HG03378 (cell line): ENCODE data around the gene LCA5L.
"Not testable (repeated sequence)": the region's sequence is repeated elsewhere in the genome, so short reads cannot be mapped to it uniquely, and the experiment has no call there.

Experiments
- ATAC-seq: cut with Tn5 transposase; IDR thresholded peaks from one replicate; pipeline ENCODE4 v1.9.1; 2021; ENCODE audit warnings: mild to moderate bottlenecking, moderate library complexity; ENCODE audit not compliant: unreplicated experiment

Gene LCA5L

GRCh38 chr21:39452207-39452969 is 6.8 kb upstream of the LCA5L start:
- no peak for ATAC-seq

GRCh38 chr21:39451332-39452206 is 6.0 kb upstream of the LCA5L start, which contains the start of gene SH3BGR:
TSS of gene SH3BGR (plus strand) at chr21:39451970. CDS start at chr21:39452097, 127 bp downstream.
- no peak for ATAC-seq

- no peak for ATAC-seq
Measured at GRCh38 chr21:39447264-39447663, 1.7 kb upstream of the LCA5L start.

DNA sequence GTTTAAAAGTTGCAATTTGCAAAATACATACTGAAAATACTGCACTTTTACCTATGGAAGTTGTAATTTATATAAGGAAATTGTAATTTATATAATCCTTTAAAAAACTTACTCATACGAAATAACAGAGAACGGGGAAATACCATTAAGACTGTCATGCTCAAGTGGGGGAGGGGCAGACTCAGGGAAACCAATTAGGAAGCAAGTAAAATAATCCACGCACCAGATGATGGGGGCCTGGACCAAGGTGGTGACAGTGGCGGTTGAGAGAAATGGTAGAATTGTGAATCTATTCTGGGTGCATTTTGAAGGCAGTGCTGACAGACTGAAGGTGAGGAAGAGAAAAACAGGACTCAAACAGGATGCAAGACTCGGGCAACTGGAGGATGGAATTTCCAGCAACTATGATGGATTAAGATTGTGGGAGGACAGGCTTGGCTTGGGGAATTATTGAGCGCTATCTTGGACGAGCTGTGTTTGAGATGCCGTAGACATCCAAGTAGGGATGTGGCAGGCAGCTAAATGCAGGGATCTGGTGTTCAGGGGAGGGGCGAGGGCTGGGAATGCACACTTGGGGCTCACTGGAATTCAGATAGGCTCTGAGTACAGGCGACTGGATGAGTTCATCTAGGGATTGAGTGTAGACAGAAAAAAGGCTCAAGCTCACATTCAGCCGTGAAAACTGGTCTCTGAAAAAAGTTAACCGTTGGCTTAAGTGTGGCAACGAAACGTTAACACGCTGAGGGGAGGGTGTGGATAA is 977 bp downstream of the LCA5L start:
- peak; percentile 4 for ATAC-seq

DNA sequence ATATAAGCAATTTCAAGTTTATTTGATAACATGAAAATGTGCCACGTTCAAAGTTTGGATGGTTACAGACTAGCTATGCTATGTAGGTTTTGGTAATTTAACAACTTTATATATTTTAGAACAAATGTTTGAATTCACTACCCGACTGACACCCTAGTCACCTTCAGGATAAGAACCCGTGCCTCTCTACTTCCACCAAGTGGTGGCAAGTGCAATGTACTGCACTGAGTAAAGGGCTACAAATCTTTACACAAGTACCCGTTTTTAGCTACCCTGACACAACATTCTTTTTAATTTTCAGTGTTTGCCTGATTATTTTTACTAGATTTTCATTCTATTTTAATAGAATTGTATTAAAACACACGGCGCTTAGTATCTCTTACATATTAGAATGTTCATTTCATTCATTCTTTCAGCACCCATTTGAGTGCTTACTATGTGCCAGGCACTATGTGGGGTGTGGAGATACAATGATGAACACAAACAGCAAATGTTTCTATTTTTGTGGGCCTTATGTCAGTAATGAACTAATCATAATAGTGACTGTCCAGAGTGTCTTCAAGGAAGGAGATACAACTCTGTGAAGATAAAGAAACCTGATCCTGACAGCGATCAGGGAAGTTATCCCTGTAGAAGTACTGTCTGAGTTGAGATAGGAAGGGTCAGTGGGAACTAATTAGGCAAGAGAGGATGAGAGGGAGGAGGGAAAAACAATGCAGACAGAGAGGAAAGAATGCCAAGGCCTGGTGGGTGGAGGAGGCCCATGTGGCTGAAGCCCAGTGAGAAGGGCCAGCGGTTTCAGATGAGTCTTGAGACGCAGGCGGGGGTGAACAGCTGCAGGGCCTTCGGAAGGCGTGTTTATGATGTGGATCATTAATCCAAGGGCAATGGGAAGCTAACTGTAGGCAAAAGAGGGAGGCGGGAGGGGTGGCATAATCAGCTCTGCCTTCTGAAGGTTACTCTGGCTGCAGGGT is 3.8 kb downstream of the LCA5L start:
- no peak for ATAC-seq

- no peak for ATAC-seq
Measured at GRCh38 chr21:39439232-39439631, 6.3 kb downstream of the LCA5L start.

GRCh38 chr21:39434950-39435349 is 10.6 kb downstream of the LCA5L start:
- no peak for ATAC-seq

- ATAC-seq = no peak
Measured at GRCh38 chr21:39430954-39431353, 14.6 kb downstream of the LCA5L start.

- ATAC-seq = no peak
Measured at GRCh38 chr21:39430457-39430856, 15.1 kb downstream of the LCA5L start.

GRCh38 chr21:39430016-39430415 is 15.6 kb downstream of the LCA5L start:
- ATAC-seq = no peak

DNA sequence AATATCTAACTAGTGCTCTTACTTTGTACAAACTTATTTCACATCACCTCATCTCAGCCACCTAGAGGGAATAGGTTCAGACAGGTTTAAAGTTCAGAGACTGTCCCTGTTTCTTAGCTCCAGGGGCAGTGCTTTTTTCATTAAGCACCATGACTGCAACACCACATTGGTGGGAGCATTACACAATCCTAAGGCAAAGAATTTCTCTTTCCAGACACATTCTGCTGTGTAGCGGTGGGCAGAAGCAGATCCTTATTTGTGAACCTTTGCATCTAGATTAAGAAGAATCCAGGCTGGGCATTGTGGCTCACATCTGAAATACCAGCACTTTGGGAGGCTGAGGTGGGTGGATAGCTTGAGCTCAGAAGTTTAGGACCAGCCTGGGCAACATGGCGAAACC is 16.1 kb downstream of the LCA5L start:
- ATAC-seq = no peak

DNA sequence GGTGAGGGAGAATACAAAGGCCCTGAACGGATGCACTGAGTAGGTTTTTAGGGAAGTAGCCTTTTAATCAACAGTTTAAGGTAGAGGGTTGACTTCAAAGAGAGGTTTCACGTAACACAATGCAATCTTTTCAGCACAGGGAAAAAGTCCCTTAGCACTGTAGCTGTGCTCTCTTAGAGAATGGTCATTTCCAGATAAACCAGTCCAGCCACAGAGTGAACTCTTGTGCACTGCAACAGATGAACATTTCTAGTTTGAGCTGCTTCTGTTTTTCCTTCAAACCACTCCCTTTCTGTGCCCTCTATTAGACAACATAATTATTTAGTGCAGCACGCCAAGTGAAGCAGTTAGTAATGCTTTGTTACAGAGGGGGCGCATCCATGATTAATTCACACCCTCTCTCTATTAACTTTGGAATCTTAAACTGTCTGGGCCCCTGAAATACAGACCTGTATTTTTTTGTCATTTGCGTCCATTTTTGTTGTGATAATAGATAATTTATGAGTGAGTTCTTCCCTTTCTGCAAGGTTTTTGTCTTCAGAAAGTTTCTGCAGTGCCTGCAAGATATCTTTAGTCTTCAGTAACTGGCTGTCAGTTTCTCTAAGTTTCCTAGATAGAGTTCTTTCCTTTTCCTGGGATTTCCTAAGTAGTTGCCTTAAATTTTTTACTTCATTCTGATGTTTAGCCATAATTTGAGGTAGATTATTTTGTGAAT is 22.9 kb downstream of the LCA5L start:
- ATAC-seq = no peak

- not testable (repeated sequence) for ATAC-seq
Measured at GRCh38 chr21:39419204-39419603, 26.4 kb downstream of the LCA5L start.

GRCh38 chr21:39406065-39406464 is 39.5 kb downstream of the LCA5L start:
- no peak for ATAC-seq

- ATAC-seq = no peak
Measured at GRCh38 chr21:39400173-39400572, 45.4 kb downstream of the LCA5L start.

- no peak for ATAC-seq
Measured at GRCh38 chr21:39397646-39398385, 47.8 kb downstream of the LCA5L start.

DNA sequence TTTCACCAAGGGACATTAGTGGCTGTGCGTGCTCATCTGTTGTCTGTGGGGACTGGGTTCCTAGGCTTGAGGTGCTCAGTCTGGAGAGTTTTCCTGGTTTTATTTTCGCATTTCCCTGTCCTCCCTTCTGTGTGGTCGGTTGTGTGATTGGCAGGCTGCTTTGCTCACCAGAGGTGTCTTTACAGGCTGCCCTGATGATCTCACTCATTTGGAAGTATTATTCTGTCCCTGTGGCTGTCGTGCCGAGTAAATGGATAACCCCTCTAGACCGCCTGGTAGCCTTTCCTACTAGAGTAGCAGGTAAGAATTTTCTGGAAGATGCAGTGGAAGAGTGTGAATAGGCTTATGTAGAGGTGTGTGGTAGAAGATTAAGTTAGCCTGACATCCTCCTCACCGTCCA is 52.6 kb downstream of the LCA5L start:
- ATAC-seq = no peak

DNA sequence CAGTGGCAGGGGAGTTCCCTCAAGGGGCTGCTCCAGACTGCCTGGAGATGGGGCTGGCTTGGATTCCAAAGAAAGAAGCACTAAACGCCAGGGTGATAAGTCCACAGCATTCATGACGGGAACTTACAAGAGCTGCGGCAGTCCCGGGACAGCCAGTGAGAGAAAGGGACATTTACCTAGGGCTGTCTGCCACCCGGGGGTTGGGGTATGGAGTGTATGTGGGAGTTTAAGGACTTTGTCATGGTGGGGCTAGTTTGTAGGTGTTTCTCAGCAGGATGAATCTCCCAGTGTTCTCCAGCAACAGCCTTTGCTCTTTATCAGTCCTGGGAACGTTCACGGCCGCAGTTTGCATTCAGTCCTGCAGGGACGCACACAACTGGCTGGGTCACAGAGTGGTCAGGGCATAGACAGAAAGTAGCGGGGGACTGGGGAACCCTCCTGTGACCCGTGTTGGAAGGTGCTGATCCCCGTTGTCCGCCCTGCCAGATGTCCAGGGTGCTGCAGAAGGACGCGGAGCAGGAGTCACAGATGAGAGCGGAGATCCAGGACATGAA is 55.3 kb downstream of the LCA5L start:
- no peak for ATAC-seq

DNA sequence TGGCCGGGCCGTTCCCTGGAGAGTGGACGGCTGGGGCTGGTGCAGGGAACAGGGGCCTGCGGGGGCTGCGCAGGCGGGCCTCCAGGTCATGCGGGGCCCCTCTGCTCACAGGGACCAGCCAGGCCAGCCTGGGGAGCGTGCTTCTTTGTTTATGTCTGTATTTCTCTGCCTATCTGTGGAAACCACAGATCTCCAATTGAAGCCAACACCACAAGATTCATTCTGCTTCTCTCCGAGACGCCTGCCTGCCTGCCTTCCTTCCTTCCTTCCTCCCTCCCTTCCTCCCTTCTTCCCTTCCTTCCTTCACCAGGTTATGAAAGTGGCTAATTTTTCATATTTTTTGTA is 56.8 kb downstream of the LCA5L start:
- peak; percentile 26 for ATAC-seq
